ENCODE data around the gene SRC. TPM values are rescaled to one million over a fixed set of nuclear protein-coding genes. Genes with fewer than 3 reads are reported as not detected.

The SRC gene
- total and polyA plus RNA-seq, 2 experiments from 2014 or later, result 8.0 to 25.9 TPM

DNA sequence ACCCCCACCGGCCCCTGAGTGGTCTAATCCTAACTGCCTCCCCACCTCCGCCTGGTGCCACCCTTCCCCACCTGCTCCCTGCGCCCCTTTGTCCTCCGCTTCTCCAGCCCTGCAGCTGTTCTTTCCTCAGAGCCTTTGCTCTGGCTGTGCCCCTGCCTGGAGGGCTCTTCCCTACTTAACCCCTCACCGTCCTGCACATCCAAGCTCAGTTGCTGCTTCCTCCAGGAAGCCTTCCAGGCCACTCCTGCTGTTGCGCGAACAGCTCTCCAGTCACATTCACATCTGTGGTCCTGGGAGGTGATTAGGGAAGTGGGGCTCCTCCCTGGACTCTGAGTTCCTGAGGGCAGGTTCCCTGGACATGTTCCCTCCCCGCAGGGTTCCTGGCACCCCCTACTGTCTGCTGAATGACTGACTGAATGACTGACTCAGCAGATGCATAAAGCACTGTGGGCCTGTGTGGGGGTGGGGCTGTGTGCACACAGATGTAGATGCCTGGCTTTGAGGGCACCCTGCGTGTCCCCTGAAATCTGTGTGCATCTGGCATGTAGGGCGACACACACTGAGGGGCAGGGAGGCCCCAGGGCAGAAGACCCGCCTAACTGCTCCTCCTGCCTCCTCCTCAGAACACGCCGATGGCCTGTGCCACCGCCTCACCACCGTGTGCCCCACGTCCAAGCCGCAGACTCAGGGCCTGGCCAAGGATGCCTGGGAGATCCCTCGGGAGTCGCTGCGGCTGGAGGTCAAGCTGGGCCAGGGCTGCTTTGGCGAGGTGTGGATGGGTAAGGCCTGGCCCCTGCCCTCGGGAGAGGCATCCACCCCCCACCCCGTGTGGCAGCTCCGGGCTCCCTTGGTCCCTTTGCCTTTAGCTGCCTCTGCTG lies 51.4 kb downstream of the SRC start (continued):
- TF ChIP-seq ZNF331 (CRISPR knock-in tag; IDR thresholded peaks at IDR 0.05; ENCODE audit: low read depth) (no peak), CREB1 (CRISPR knock-in tag; IDR thresholded peaks at IDR 0.05; ENCODE audit: low read depth) (no peak), ZNF114 (CRISPR knock-in tag; IDR thresholded peaks at IDR 0.05) (no peak), EZH2 (IDR thresholded peaks at IDR 0.05; ENCODE audit: low read depth, unreplicated experiment) (no peak), STAT1 (IDR thresholded peaks at IDR 0.05; ENCODE audit: unreplicated experiment) (no peak)

DNA sequence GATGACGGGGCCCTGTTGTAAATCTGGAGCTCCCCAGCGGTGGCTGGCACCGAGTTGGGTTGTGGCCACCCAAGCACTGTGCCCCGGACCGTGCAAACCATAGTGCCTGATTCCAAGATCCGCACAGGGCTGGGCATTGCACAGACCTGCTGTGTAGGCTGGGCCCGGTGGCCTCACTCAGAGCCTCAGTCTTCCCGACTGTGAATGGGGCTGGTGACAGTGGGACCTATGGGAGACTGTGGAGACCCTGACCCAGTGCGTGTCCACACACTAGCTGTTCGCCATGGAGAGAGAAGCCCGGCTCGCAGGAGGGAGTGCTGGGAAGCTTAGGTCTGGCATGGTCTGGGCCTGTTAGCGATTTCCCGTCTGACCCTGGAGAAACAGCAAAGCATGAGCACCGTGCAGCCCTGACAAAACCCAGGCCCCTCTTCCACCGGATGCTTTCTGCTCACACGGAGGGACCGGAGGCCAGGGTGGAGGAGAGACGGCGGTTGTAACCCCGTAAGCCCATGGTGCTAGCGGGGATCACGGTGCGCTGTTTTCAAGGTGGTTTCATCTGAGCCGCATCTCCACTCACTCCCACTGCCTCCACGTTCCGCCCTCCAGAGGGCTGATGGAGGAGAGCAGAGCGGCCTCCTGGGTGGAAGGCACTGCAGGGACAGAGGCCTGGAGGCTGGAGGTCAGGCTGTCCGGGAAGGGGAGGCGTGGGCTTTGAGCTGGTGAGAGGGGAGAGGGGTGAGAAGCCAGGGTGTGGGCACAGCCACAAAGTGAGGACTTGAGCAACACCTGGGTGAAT lies 52.2 kb downstream of the SRC start:
- DNase-seq (ENCODE audit: low spot score), result no peak
- Mint-ChIP-seq H3K27ac (no peak overlapping the region; the same call in 1 of the 2 replicates), H3K27me3 (ENCODE audit: insufficient read depth, low read depth, poor library complexity) (peaks cover 5% of the 10 kb centered on the region), H3K4me3 (no peak overlapping the region), H3K4me1 (peaks cover 31% of the 10 kb centered on the region), H3K36me3 (ENCODE audit: low read depth) (peaks cover 19% of the 10 kb centered on the region; the same call in 1 of the 3 replicates), H3K9me3 (no peaks in the 10 kb centered on the region)
- Histone ChIP-seq H3K4me1 (ENCODE audit: insufficient read depth) (peaks cover 21% of the 10 kb centered on the region), H2AFZ (no peak overlapping the region), H3F3A (replicated peaks; ENCODE audit: low read depth) (0 out of 2 replicates have a peak, but pooled peaks cover 3% of the 10 kb centered on the region), H3K27ac (ENCODE audit: low read depth) (no peak overlapping the region; the same call in 1 of the 2 replicates), H3K4me2 (no peak overlapping the region), H3K27me3 (ENCODE audit: insufficient read depth) (no peaks in the 10 kb centered on the region), H4K20me1 (replicated peaks; ENCODE audit: insufficient read depth) (no peaks in the 10 kb centered on the region), H3K79me2 (replicated peaks; ENCODE audit: insufficient read depth) (no peaks in the 10 kb centered on the region), H3K36me3 (ENCODE audit: insufficient read depth) (no peaks in the 10 kb centered on the region), H3K4me3 (no peak overlapping the region), H3K9me2 (ENCODE audit: insufficient read depth) (no peaks in the 10 kb centered on the region)
- no peak for ATAC-seq
- TF ChIP-seq JUNB (IDR thresholded peaks at IDR 0.05; ENCODE audit: unreplicated experiment) (no peak), EZH2phosphoT487 (IDR thresholded peaks at IDR 0.05; ENCODE audit: unreplicated experiment) (no peak), ETS1 (IDR thresholded peaks at IDR 0.05) (no peak), ZNF114 (CRISPR knock-in tag; IDR thresholded peaks at IDR 0.05) (no peak), EZH2 (IDR thresholded peaks at IDR 0.05; ENCODE audit: low read depth, unreplicated experiment) (no peak), ZNF331 (CRISPR knock-in tag; IDR thresholded peaks at IDR 0.05; ENCODE audit: low read depth) (no peak), ZNF462 (CRISPR knock-in tag; IDR thresholded peaks at IDR 0.05) (no peak), POLR2AphosphoS5 (IDR thresholded peaks at IDR 0.05; ENCODE audit: low read depth) (no peak)
- TF ChIP-seq, protein P1, sequence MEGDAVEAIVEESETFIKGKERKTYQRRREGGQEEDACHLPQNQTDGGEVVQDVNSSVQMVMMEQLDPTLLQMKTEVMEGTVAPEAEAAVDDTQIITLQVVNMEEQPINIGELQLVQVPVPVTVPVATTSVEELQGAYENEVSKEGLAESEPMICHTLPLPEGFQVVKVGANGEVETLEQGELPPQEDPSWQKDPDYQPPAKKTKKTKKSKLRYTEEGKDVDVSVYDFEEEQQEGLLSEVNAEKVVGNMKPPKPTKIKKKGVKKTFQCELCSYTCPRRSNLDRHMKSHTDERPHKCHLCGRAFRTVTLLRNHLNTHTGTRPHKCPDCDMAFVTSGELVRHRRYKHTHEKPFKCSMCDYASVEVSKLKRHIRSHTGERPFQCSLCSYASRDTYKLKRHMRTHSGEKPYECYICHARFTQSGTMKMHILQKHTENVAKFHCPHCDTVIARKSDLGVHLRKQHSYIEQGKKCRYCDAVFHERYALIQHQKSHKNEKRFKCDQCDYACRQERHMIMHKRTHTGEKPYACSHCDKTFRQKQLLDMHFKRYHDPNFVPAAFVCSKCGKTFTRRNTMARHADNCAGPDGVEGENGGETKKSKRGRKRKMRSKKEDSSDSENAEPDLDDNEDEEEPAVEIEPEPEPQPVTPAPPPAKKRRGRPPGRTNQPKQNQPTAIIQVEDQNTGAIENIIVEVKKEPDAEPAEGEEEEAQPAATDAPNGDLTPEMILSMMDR (conservative IDR thresholded peaks at IDR 0.05; ENCODE audit: low read depth in 2 of 2), result no peak
